Esophagus squamous epithelium (tissue), 5 donors: ENCODE data around the gene ZNF641. TPM values are rescaled to one million over a fixed set of nuclear protein-coding genes. Genes with fewer than 3 reads are reported as not detected.
A peak's percentile ranks its signal among the peaks of the same experiment; 100 is the strongest.

Source experiments
- DNase-seq: peaks from one replicate; lab custom pipeline; 2025; lab: John Stamatoyannopoulos, UW
- H3K27ac ChIP-seq, 4 donors: fragments of 200-600 bp; sonication (generic); one replicate each; pipeline ENCODE4 v1.5.1; 2016 to 2019; ENCODE audit warnings: mild to moderate bottlenecking in 1 of 4
- H3K27me3 ChIP-seq, 4 donors: fragments of 200-600 bp; sonication (generic); 1 replicate in 3 of 4; 2 replicates in 1 of 4; pipeline versions ENCODE4 v1.5.1 to v1.6.0; 2017 to 2021; ENCODE audit warnings: antibody characterized with exemption in 1 of 4
- H3K36me3 ChIP-seq, 3 donors: fragments of 200-600 bp; sonication (generic); one replicate each; pipeline ENCODE4 v1.5.1; 2016 to 2019
- H3K4me1 ChIP-seq, 3 donors: fragments of 200-600 bp; sonication (generic); one replicate each; pipeline ENCODE4 v1.5.1; 2017 to 2019
- H3K4me3 ChIP-seq, 4 donors: fragments of 200-600 bp; sonication (generic); 1 replicate in 3 of 4; 2 replicates in 1 of 4; pipeline ENCODE4 v1.5.1; 2016 to 2019; ENCODE audit warnings: mild to moderate bottlenecking in 2 of 4, moderate library complexity in 1 of 4
- H3K9me3 ChIP-seq, 3 donors: fragments of 200-600 bp; sonication (generic); one replicate each; pipeline ENCODE4 v1.5.1; 2016 to 2019
- POLR2A ChIP-seq, 4 donors: fragments of 450-650 bp; IDR thresholded peaks; one replicate each; pipeline ENCODE4 v1.6.1; 2017; ENCODE audit warnings: antibody characterized with exemption in 4 of 4, mild to moderate bottlenecking in 4 of 4, moderate library complexity in 3 of 4
- WGBS, 2 donors: methylation state at CpG; one replicate each; pipeline ENCODE4 v1.1.5; 2018; 5-methylcytosine and 5-hydroxymethylcytosine counted together
- intact Hi-C: fragments of 100-400 bp; cut with DNase I; formaldehyde crosslinking; loops from one replicate; pipeline ENCODE4 v1.15.0; 2022
- total RNA-seq, 4 donors: library from RNA; depleted of rRNA; stranded (reverse); fragments of >200 nt; gene quantifications; one replicate each; pipeline ENCODE4 v1.1.0, GENCODE V29; 2016
- TF ChIP-seq, protein P1 (sequence below), 6 experiments: fragments of 450-650 bp in 4 of 6; fragments of 200-600 bp in 2 of 6; sonication (generic) in 2 of 6; IDR thresholded peaks; one replicate each; pipeline ENCODE4 v1.5.1; 2016 to 2019; ENCODE audit warnings: antibody characterized with exemption in 6 of 6, mild to moderate bottlenecking in 4 of 6, moderate library complexity in 4 of 6
- donor health status: DM: yes; HTN: yes; CAD: no.

The ZNF641 gene
- total RNA-seq, 4 donors from 2014 or later: 7.1 to 17.9 (median 10.0) TPM

DNA sequence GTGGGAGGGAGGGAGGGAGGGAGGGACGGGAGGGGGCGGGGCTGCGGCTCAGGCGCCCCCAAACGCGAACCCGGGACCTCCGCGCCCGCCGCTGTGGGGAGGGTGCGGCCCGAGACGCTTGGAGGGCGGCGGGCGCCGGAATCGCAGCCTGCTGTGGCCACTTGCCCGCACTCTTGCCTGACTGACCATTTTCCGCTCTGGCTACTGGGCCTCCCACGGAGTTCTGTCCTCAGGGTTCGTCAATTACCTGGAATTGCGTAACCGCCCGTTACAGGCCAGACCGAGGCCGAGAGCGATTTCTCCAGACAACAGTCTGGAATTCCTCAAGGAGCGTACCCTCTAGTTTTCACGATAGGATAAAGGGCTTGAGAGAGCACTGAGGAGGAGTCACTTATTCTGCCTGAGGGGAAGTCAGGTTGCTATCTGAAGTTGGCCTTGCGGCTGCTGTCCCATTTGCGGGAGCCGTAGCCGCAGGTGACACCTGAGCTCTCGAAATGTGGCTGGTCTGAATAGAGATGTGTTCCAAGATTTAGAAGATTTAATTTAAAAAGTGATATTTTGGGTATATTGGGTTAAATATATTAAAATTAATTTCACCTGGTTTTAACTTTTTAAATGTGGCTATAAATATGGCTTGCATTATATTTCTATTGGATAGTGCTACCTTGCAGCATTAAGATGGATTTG is 446 bp upstream of the ZNF641 start:
- DNase-seq: no peak
- no peak for TF ChIP-seq POLR2A (IDR thresholded peaks at IDR 0.05)
- TF ChIP-seq, protein P1, sequence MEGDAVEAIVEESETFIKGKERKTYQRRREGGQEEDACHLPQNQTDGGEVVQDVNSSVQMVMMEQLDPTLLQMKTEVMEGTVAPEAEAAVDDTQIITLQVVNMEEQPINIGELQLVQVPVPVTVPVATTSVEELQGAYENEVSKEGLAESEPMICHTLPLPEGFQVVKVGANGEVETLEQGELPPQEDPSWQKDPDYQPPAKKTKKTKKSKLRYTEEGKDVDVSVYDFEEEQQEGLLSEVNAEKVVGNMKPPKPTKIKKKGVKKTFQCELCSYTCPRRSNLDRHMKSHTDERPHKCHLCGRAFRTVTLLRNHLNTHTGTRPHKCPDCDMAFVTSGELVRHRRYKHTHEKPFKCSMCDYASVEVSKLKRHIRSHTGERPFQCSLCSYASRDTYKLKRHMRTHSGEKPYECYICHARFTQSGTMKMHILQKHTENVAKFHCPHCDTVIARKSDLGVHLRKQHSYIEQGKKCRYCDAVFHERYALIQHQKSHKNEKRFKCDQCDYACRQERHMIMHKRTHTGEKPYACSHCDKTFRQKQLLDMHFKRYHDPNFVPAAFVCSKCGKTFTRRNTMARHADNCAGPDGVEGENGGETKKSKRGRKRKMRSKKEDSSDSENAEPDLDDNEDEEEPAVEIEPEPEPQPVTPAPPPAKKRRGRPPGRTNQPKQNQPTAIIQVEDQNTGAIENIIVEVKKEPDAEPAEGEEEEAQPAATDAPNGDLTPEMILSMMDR (IDR thresholded peaks at IDR 0.05): peak in 1 of 6 experiments; percentile 16
- Histone ChIP-seq H3K27ac (peak overlapping the region; percentile 92 to 98 (median 95)), H3K9me3 (no peaks in the 10 kb centered on the region), H3K36me3 (peaks cover 0 to 18% (median 4%) of the 10 kb centered on the region in 3 donors), H3K27me3 (no peaks in the 10 kb centered on the region), H3K4me1 (peaks cover 12 to 36% (median 16%) of the 10 kb centered on the region in 3 donors), H3K4me3 (peak overlapping the region; percentile 80 to 94 (median 86))
- WGBS, 2 donors: 2 to 3% methylated on average over 10 to 33 of the region's 36 CpGs
- intact Hi-C loops: no loop called here

DNA sequence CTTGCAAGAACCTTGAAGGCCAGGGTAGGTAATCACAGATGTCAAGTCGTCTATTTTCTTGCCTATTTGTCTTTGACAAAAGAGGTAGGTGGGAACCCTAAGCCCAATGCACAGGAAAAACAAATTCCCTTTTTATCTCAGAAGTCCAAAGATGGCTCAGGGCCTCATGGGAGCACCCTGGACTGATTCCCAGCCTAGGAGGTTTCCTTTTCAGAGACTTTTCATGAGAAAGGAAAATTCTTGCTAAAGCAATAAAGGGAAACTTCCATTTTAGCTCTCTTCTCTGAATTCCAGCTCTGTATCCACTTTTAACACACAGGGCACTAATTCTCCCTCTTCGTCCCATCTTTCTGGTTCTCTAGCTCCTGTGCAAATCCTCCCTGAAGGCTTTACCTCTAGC is 1.2 kb downstream of the ZNF641 start:
- Histone ChIP-seq H3K4me1 (peaks cover 12 to 36% (median 16%) of the 10 kb centered on the region in 3 donors), H3K9me3 (no peaks in the 10 kb centered on the region), H3K27ac (peak overlapping the region in 3 of 4 donors; percentile 95 to 98 (median 95)), H3K27me3 (no peaks in the 10 kb centered on the region), H3K36me3 (peaks cover 6 to 35% (median 18%) of the 10 kb centered on the region in 3 donors), H3K4me3 (peak overlapping the region in 2 of 4 donors; percentile 91 to 94)
- no peak for DNase-seq
- intact Hi-C loops: no loop called here
- 26 to 29% methylated on average over 2 of the region's 2 CpGs for WGBS, 2 donors
- TF ChIP-seq POLR2A (IDR thresholded peaks at IDR 0.05): no peak
- TF ChIP-seq, protein P1 (IDR thresholded peaks at IDR 0.05): no peak

DNA sequence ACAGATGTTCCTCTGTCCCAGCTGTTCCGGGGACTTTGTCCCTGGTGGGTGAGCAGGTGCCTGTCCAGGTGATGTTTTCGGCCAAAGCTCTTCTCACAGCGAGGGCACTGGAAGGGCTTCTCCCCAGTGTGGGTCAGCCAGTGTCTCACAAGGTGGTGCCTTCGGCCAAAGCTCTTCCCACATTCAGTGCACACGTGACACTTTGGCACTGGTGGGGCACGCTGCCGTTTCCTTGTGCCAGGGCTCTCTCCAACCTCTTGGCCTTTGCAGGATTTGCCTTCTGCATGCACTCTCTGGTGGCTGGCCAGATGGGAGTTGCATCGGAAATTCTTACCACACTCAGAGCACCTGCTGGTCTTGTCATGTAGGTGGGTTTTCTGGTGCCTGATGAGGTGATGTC is 7.7 kb downstream of the ZNF641 start:
- DNase-seq: no peak
- Histone ChIP-seq H3K9me3 (no peaks in the 10 kb centered on the region), H3K36me3 (peaks cover 16 to 72% (median 34%) of the 10 kb centered on the region in 3 donors), H3K4me3 (no peak overlapping the region), H3K4me1 (no peaks in the 10 kb centered on the region), H3K27me3 (no peaks in the 10 kb centered on the region), H3K27ac (no peak overlapping the region)
- 90 to 98% methylated on average over 2 to 5 of the region's 8 CpGs for WGBS, 2 donors
- TF ChIP-seq, protein P1 (IDR thresholded peaks at IDR 0.05): no peak
- no peak for TF ChIP-seq POLR2A (IDR thresholded peaks at IDR 0.05)
- intact Hi-C loops: no loop called here

DNA sequence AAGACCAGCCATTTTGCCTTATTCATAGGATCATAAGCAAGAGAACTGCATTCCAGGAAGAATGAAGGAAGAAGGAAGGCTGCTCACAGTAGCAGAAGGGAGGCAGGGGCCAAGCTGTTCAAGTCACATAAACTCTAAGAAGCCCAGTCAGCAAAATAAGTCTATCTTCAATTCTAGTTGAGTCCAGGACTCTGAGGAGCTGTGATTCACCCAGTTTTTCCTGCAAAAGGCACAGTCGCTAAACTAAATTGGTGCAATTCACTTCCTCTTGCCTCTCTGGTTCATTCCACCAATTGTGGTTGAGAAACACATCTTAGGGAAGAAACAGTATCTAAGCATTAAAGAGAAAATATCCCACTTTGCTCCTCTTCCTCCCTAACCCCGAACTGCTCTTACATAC is 9.8 kb downstream of the ZNF641 start:
- Histone ChIP-seq H3K36me3 (peaks cover 16 to 52% (median 28%) of the 10 kb centered on the region in 3 donors), H3K27me3 (no peaks in the 10 kb centered on the region), H3K4me3 (no peak overlapping the region), H3K27ac (no peak overlapping the region), H3K4me1 (no peaks in the 10 kb centered on the region), H3K9me3 (no peaks in the 10 kb centered on the region)
- intact Hi-C loops: no loop called here
- 89% methylated on average over 2 of the region's 2 CpGs for WGBS, 2 donors
- no peak for DNase-seq
- no peak for TF ChIP-seq POLR2A (IDR thresholded peaks at IDR 0.05)
- TF ChIP-seq, protein P1 (IDR thresholded peaks at IDR 0.05): no peak

DNA sequence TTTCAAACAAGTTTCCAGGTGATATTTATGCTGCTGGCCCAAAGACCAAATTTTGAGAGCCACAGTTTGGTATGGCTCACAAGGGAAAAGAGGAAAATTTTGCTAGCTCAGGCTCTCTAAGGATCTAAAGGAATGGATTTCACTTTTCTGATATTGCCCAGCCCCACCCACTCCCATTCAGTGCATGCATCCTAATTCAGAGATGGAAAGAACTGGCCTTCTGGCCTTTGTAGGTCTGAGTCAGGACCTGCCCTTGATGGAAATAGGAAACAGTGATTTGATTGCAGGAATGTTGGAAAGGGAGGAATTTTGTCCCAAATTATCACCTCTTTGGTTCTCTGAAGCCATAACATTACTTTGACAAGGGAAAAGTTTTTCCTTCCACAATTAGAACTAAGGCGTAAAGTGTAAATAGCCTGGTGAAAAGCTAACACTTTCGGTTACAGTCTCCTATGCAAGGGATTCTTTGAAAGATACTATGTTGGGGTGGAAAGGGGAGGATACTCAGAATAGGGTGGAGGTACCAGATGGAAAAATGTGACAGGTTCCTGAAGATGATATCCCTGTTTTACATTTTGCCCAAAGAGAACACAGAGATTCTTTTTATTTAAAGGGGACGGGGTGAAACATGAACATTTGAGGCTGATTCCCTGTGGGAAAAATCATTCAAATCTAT is 11.1 kb downstream of the ZNF641 start:
- H3K27ac ChIP-seq: no peak overlapping the region
- no peak for DNase-seq
- 86 to 92% methylated on average over 3 of the region's 3 CpGs for WGBS, 2 donors
- intact Hi-C loops: no loop called here
- H3K4me3 ChIP-seq: no peak overlapping the region
- H3K4me1 ChIP-seq: no peaks in the 10 kb centered on the region
- H3K27me3 ChIP-seq: no peaks in the 10 kb centered on the region
- TF ChIP-seq POLR2A (IDR thresholded peaks at IDR 0.05): no peak
- TF ChIP-seq, protein P1 (IDR thresholded peaks at IDR 0.05): no peak
- H3K36me3 ChIP-seq: peaks cover 10 to 38% (median 16%) of the 10 kb centered on the region in 3 donors
- H3K9me3 ChIP-seq: no peaks in the 10 kb centered on the region
